GM23338 (cell line): Measurements from ENCODE around the gene CDKN1C. TPM values are rescaled to one million over a fixed set of nuclear protein-coding genes. Genes with fewer than 3 reads are reported as not detected.

ENCODE experiments used
- ATAC-seq: fragments of 200-7000 bp; cut with Tn5 transposase; 3 replicates; pipeline ENCODE4 v1.9.1; 2020
- DNase-seq: peaks from one replicate; pipeline ENCODE4 v3.0.0-alpha.2; 2015; ENCODE audit warnings: low spot score
- H2AFZ ChIP-seq: fragments of 200-600 bp; sonication (generic); 2 replicates; pipeline ENCODE4 v1.8.0; 2016; ENCODE audit warnings: antibody characterized with exemption, mild to moderate bottlenecking, moderate library complexity
- H3F3A ChIP-seq: fragments of 200-600 bp; sonication (generic); replicated peaks from 2 replicates; pipeline ENCODE4 v1.8.0; 2017; ENCODE audit warnings: antibody characterized with exemption, mixed run types, low read depth
- H3K27ac ChIP-seq: fragments of 200-600 bp; sonication (generic); 2 replicates; pipeline ENCODE4 v1.6.1; 2016; ENCODE audit warnings: low read depth
- H3K27me3 ChIP-seq: fragments of 200-600 bp; sonication (generic); 2 replicates; pipeline ENCODE4 v1.8.0; 2016; ENCODE audit warnings: mild to moderate bottlenecking, mixed run types, moderate library complexity; ENCODE audit not compliant: insufficient read depth
- H3K36me3 ChIP-seq: fragments of 200-600 bp; sonication (generic); 2 replicates; pipeline ENCODE4 v1.8.0; 2016; ENCODE audit warnings: mild to moderate bottlenecking; ENCODE audit not compliant: insufficient read depth
- H3K4me1 ChIP-seq: fragments of 200-600 bp; sonication (generic); 2 replicates; pipeline ENCODE4 v1.8.0; 2016; ENCODE audit warnings: mild to moderate bottlenecking, moderate library complexity; ENCODE audit not compliant: insufficient read depth
- H3K4me2 ChIP-seq: fragments of 200-600 bp; sonication (generic); 2 replicates; pipeline ENCODE4 v1.7.1; 2017; ENCODE audit warnings: mixed run types
- H3K4me3 ChIP-seq: fragments of 200-600 bp; sonication (generic); 2 replicates; pipeline ENCODE4 v1.6.1; 2016; ENCODE audit warnings: mixed run types
- H3K79me2 ChIP-seq: fragments of 200-600 bp; sonication (generic); replicated peaks from 2 replicates; pipeline ENCODE4 v1.8.0; 2017; ENCODE audit warnings: mild to moderate bottlenecking; ENCODE audit not compliant: insufficient read depth
- H3K9me2 ChIP-seq: fragments of 200-600 bp; sonication (generic); 2 replicates; pipeline ENCODE4 v1.8.0; 2017; ENCODE audit not compliant: insufficient read depth
- H4K20me1 ChIP-seq: fragments of 200-600 bp; sonication (generic); replicated peaks from 2 replicates; pipeline ENCODE4 v1.8.0; 2017; ENCODE audit warnings: mild to moderate bottlenecking; ENCODE audit not compliant: insufficient read depth
- H3K27ac Mint-ChIP-seq: 2 replicates; pipeline ENCODE4 v1.8.0; 2020; ENCODE audit warnings: inconsistent platforms, mild to moderate bottlenecking, moderate library complexity, mixed read lengths
- H3K27me3 Mint-ChIP-seq: 3 replicates; pipeline ENCODE4 v1.8.0; 2022; ENCODE audit warnings: low read depth, mild to moderate bottlenecking, moderate library complexity, mixed read lengths, inconsistent platforms; ENCODE audit not compliant: insufficient read depth, poor library complexity
- H3K36me3 Mint-ChIP-seq: 3 replicates; pipeline ENCODE4 v1.8.0; 2021; ENCODE audit warnings: low read depth, mild to moderate bottlenecking, inconsistent platforms, moderate library complexity, mixed read lengths
- H3K4me1 Mint-ChIP-seq: 3 replicates; pipeline ENCODE4 v1.8.0; 2020; ENCODE audit warnings: mild to moderate bottlenecking, inconsistent platforms, mixed read lengths
- H3K4me3 Mint-ChIP-seq: 3 replicates; pipeline ENCODE4 v1.8.0; 2021; ENCODE audit warnings: moderate library complexity, mild to moderate bottlenecking, inconsistent platforms, mixed read lengths
- H3K9me3 Mint-ChIP-seq: 3 replicates; pipeline ENCODE4 v1.8.0; 2020; ENCODE audit warnings: moderate library complexity, mild to moderate bottlenecking, inconsistent platforms, mixed read lengths
- CREB1 ChIP-seq: fragments of 250-450 bp; sonication (Bioruptor Pico); IDR thresholded peaks from 2 replicates; pipeline ENCODE4 v1.5.0; 2020; ENCODE audit warnings: low read depth, mild to moderate bottlenecking, moderate library complexity
- EZH2phosphoT487 ChIP-seq: fragments of 200-600 bp; sonication (generic); IDR thresholded peaks from one replicate; pipeline ENCODE4 v1.8.1; 2018; ENCODE audit warnings: antibody characterized with exemption; ENCODE audit not compliant: unreplicated experiment
- JUNB ChIP-seq: IDR thresholded peaks from one replicate; pipeline ENCODE4 v1.6.1; 2016; ENCODE audit warnings: antibody characterized with exemption; ENCODE audit not compliant: unreplicated experiment
- NANOG ChIP-seq: IDR thresholded peaks from 2 replicates; pipeline ENCODE4 v1.6.1; 2016; ENCODE audit warnings: antibody characterized with exemption, borderline replicate concordance
- POLR2AphosphoS5 ChIP-seq: IDR thresholded peaks from 2 replicates; pipeline ENCODE4 v1.6.1; 2016; ENCODE audit warnings: antibody characterized with exemption, low read depth
- STAT1 ChIP-seq: IDR thresholded peaks from one replicate; pipeline ENCODE4 v1.6.1; 2016; ENCODE audit warnings: antibody characterized with exemption; ENCODE audit not compliant: unreplicated experiment
- ZNF114 ChIP-seq: fragments of 250-450 bp; sonication (Bioruptor Pico); IDR thresholded peaks from 2 replicates; pipeline ENCODE4 v1.5.0; 2020; ENCODE audit warnings: mild to moderate bottlenecking, moderate library complexity
- ZNF331 ChIP-seq: fragments of 250-450 bp; sonication (Bioruptor Pico); IDR thresholded peaks from 2 replicates; pipeline ENCODE4 v1.5.0; 2020; ENCODE audit warnings: low read depth, mild to moderate bottlenecking, moderate library complexity
- ZNF462 ChIP-seq: fragments of 250-450 bp; sonication (Bioruptor Pico); IDR thresholded peaks from 2 replicates; pipeline ENCODE4 v1.5.0; 2020; ENCODE audit warnings: mild to moderate bottlenecking, moderate library complexity
- polyA plus RNA-seq: library from polyadenylated mRNA; unstranded; fragments of >200 nt; fragmentation: Nextera tagmentation; extraction: Ambion mirVana; gene quantifications from 2 replicates; pipeline ENCODE4 v1.2.1, GENCODE V29; 2016
- total RNA-seq: library from RNA; depleted of rRNA; stranded (reverse); fragments of >200 nt; shearing (Covaris generic); gene quantifications from 2 replicates; pipeline ENCODE4 v1.2.3, GENCODE V29; 2014
- TF ChIP-seq, protein P1 (sequence below): IDR thresholded peaks from 2 replicates; pipeline ENCODE4 v1.6.1; 2016; ENCODE audit warnings: antibody characterized with exemption
- TF ChIP-seq, protein P2 (sequence below), 2 experiments: fragments of 200-600 bp in 1 of 2; sonication (generic) in 1 of 2; conservative IDR thresholded peaks; 2 replicates each; pipeline versions ENCODE4 v1.5.1 to v1.6.1; 2016 to 2017; ENCODE audit warnings: antibody characterized with exemption in 2 of 2, low read depth in 2 of 2, mild to moderate bottlenecking in 2 of 2, moderate library complexity in 1 of 2

Gene CDKN1C
- total and polyA plus RNA-seq, 2 experiments from 2014 or later, result 19.3 to 23.5 TPM

DNA sequence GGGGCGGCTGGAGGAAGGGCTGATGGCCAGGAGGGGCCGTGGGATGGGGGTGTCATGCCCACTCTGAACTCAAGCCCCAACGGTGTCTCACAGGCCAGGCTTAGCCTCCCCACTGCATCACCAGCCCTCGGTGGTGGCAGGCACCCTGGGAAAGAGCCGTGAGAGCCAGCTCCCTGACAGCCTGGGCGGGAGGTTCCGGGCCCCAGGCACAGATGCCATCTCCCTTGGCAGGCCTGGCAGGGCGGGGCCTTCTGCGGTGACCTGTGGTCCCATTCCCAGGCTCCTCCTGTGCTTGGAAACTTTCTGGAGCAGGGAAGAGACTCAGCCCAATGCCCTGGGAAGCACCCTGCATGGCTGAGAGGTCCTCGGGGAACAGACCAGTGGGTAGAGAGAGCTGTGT is 38.8 kb upstream of the CDKN1C start:
- no peaks in the 10 kb centered on the region; the same call in 2 of the 3 replicates for H3K36me3 Mint-ChIP-seq
- no peak for DNase-seq

More for the DNA sequence above, 38.8 kb upstream of the CDKN1C start:
- Histone ChIP-seq H3K4me2 (no peak overlapping the region), H3K27ac (no peak overlapping the region), H3F3A (no peaks in the 10 kb centered on the region), H3K27me3 (peaks cover 28% of the 10 kb centered on the region), H3K79me2 (no peaks in the 10 kb centered on the region), H4K20me1 (0 out of 2 replicates have a peak, but pooled peaks cover 4% of the 10 kb centered on the region), H2AFZ (no peak overlapping the region), H3K9me2 (no peaks in the 10 kb centered on the region), H3K36me3 (no peaks in the 10 kb centered on the region), H3K4me1 (peaks cover 3% of the 10 kb centered on the region; the same call in 1 of the 2 replicates), H3K4me3 (no peak overlapping the region)
- TF ChIP-seq ZNF462 (CRISPR knock-in tag), result no peak
- TF ChIP-seq, protein P1, sequence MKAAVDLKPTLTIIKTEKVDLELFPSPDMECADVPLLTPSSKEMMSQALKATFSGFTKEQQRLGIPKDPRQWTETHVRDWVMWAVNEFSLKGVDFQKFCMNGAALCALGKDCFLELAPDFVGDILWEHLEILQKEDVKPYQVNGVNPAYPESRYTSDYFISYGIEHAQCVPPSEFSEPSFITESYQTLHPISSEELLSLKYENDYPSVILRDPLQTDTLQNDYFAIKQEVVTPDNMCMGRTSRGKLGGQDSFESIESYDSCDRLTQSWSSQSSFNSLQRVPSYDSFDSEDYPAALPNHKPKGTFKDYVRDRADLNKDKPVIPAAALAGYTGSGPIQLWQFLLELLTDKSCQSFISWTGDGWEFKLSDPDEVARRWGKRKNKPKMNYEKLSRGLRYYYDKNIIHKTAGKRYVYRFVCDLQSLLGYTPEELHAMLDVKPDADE, result no peak
- TF ChIP-seq ZNF114 (CRISPR knock-in tag), result no peak
- TF ChIP-seq JUNB, result no peak
- no peak for TF ChIP-seq EZH2phosphoT487
- TF ChIP-seq STAT1, result no peak
- TF ChIP-seq CREB1 (CRISPR knock-in tag), result no peak
- TF ChIP-seq ZNF331 (CRISPR knock-in tag), result no peak
- TF ChIP-seq NANOG, result no peak
- TF ChIP-seq POLR2AphosphoS5, result no peak
- TF ChIP-seq, protein P2, sequence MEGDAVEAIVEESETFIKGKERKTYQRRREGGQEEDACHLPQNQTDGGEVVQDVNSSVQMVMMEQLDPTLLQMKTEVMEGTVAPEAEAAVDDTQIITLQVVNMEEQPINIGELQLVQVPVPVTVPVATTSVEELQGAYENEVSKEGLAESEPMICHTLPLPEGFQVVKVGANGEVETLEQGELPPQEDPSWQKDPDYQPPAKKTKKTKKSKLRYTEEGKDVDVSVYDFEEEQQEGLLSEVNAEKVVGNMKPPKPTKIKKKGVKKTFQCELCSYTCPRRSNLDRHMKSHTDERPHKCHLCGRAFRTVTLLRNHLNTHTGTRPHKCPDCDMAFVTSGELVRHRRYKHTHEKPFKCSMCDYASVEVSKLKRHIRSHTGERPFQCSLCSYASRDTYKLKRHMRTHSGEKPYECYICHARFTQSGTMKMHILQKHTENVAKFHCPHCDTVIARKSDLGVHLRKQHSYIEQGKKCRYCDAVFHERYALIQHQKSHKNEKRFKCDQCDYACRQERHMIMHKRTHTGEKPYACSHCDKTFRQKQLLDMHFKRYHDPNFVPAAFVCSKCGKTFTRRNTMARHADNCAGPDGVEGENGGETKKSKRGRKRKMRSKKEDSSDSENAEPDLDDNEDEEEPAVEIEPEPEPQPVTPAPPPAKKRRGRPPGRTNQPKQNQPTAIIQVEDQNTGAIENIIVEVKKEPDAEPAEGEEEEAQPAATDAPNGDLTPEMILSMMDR (conservative IDR thresholded peaks at IDR 0.05; ENCODE audit: low read depth in 2 of 2), result no peak
- Mint-ChIP-seq H3K27ac (no peak overlapping the region), H3K4me3 (no peak overlapping the region), H3K4me1 (peaks cover 8% of the 10 kb centered on the region; the same call in 1 of the 3 replicates), H3K9me3 (peaks cover 4% of the 10 kb centered on the region; the same call in 1 of the 3 replicates), H3K27me3 (peaks cover 33% of the 10 kb centered on the region)
- no peak for ATAC-seq
